Calu3 (cell line): ENCODE measurements around the gene ATPAF1. TPM values are rescaled to one million over a fixed set of nuclear protein-coding genes. Genes with fewer than 3 reads are reported as not detected.

Source experiments
- BruUV-seq: library from RNA; stranded (reverse); fragments of 400-500 nt; replicated peaks from 2 replicates; lab custom pipeline; 2021; lab: Mats Ljungman, UMichigan
- CTCF ChIA-PET: fragments of 300-600 bp; sonication (Branson Sonifier 250); formaldehyde crosslinking; loops from one replicate; lab custom pipeline; 2022; ENCODE audit warnings: antibody characterized with exemption; lab: Charles Lee
- DNase-seq: peaks from one replicate; pipeline ENCODE4 v3.0.0; 2022
- H3K27ac Mint-ChIP-seq: one replicate; pipeline ENCODE4 v1.8.0; 2022; ENCODE audit warnings: mixed read lengths; ENCODE audit not compliant: unreplicated experiment
- H3K27me3 Mint-ChIP-seq: one replicate; pipeline ENCODE4 v1.8.0; 2022; ENCODE audit warnings: mixed read lengths; ENCODE audit not compliant: unreplicated experiment
- H3K36me3 Mint-ChIP-seq: one replicate; pipeline ENCODE4 v1.8.0; 2022; ENCODE audit warnings: mild to moderate bottlenecking, moderate library complexity, mixed read lengths; ENCODE audit not compliant: insufficient read depth, unreplicated experiment
- H3K4me1 Mint-ChIP-seq: one replicate; pipeline ENCODE4 v1.8.0; 2022; ENCODE audit warnings: mild to moderate bottlenecking, low read depth, mixed read lengths; ENCODE audit not compliant: unreplicated experiment
- H3K4me3 Mint-ChIP-seq: one replicate; pipeline ENCODE4 v1.8.0; 2022; ENCODE audit warnings: mild to moderate bottlenecking, low read depth, moderate library complexity, mixed read lengths; ENCODE audit not compliant: unreplicated experiment
- H3K9me3 Mint-ChIP-seq: one replicate; pipeline ENCODE4 v1.8.0; 2022; ENCODE audit warnings: low read depth, mixed read lengths; ENCODE audit not compliant: unreplicated experiment
- intact Hi-C: fragments of 100-400 bp; cut with micrococcal nuclease; formaldehyde crosslinking; loops from one replicate; pipeline ENCODE4 v1.10.0; 2022; ENCODE audit not compliant: unreplicated experiment
- total RNA-seq: library from RNA; stranded (reverse); gene quantifications from 2 replicates; pipeline ENCODE4 v1.2.3, GENCODE V29; 2022
- TF ChIP-seq, protein P1 (sequence below): fragments of 200-600 bp; IDR thresholded peaks from one replicate; pipeline ENCODE4 v1.8.0; 2022; ENCODE audit warnings: antibody characterized with exemption; ENCODE audit not compliant: unreplicated experiment

ATPAF1 gene
- total RNA-seq, 1 experiment from 2014 or later: 34.5 TPM

DNA sequence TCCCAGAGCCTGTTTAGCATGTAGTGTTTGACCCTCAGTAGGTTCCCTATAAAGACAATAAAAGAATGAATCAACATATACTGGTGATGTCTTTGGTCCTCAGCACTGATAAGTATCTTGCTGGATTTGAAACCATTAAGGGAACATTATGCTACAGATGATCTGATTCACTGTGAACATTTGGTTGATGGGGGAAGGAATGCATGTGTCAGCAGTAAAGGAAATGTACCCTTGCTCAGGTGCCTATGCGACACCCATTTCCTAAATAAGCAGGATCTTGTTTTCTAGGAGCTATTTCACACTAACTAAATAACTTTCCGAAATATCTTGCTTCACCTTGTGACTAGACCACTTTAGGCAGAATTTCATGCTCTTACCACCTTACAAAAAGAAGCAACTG, 16.5 kb upstream of the ATPAF1 start:
- H3K36me3 Mint-ChIP-seq: peaks cover 34% of the 10 kb centered on the region
- no peak for DNase-seq
- CTCF ChIA-PET: no interaction called here

DNA sequence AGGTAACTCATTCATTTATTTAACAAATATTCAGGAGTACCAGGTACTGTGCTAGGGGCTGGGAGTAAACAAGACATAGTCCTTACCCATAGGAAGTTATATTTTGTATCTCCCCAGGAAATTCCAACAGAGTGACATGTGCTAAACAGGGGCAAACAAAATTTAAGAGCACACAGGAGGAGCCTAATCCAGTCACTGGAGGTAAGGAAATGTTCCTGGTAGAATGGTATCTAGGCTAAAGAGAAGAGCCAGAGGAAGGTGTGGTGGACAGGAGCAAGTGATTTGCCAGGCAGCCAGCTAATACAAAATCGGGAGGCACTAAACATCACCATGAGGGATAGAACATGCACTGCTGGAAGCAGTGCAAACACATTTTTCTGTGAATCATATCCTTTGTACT, 13.9 kb upstream of the ATPAF1 start:
- no TSS peak for BruUV-seq
- Mint-ChIP-seq H3K4me1 (peaks cover 10% of the 10 kb centered on the region), H3K9me3 (no peaks in the 10 kb centered on the region), H3K4me3 (no peak overlapping the region), H3K27me3 (no peaks in the 10 kb centered on the region), H3K27ac (no peak overlapping the region), H3K36me3 (peaks cover 42% of the 10 kb centered on the region)
- intact Hi-C loops: no loop called here
- CTCF ChIA-PET: no interaction called here
- DNase-seq: no peak
- TF ChIP-seq, protein P1, sequence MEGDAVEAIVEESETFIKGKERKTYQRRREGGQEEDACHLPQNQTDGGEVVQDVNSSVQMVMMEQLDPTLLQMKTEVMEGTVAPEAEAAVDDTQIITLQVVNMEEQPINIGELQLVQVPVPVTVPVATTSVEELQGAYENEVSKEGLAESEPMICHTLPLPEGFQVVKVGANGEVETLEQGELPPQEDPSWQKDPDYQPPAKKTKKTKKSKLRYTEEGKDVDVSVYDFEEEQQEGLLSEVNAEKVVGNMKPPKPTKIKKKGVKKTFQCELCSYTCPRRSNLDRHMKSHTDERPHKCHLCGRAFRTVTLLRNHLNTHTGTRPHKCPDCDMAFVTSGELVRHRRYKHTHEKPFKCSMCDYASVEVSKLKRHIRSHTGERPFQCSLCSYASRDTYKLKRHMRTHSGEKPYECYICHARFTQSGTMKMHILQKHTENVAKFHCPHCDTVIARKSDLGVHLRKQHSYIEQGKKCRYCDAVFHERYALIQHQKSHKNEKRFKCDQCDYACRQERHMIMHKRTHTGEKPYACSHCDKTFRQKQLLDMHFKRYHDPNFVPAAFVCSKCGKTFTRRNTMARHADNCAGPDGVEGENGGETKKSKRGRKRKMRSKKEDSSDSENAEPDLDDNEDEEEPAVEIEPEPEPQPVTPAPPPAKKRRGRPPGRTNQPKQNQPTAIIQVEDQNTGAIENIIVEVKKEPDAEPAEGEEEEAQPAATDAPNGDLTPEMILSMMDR: no peak

More for the DNA sequence above, 16.5 kb upstream of the ATPAF1 start:
- H3K9me3 Mint-ChIP-seq: no peaks in the 10 kb centered on the region
- TF ChIP-seq, protein P1: no peak
- intact Hi-C loops: no loop called here
- peaks cover 21% of the 10 kb centered on the region for H3K4me1 Mint-ChIP-seq
- no peaks in the 10 kb centered on the region for H3K27me3 Mint-ChIP-seq
- no peak overlapping the region for H3K4me3 Mint-ChIP-seq
- BruUV-seq: no TSS peak
- H3K27ac Mint-ChIP-seq: no peak overlapping the region

- Mint-ChIP-seq H3K36me3 (peaks cover 38% of the 10 kb centered on the region), H3K27ac (no peak overlapping the region), H3K4me1 (peaks cover 4% of the 10 kb centered on the region), H3K9me3 (no peaks in the 10 kb centered on the region), H3K27me3 (no peaks in the 10 kb centered on the region), H3K4me3 (no peak overlapping the region)
- no peak for DNase-seq
- no TSS peak for BruUV-seq
- TF ChIP-seq, protein P1: no peak
- CTCF ChIA-PET: interaction anchor here (0.7 kb wide), 1 partner anchor 36 kb away, joined by 4 read pairs; no protein-coding TSS in a partner anchor
- intact Hi-C loops: no loop called here
These were observed 13.3 kb upstream of the ATPAF1 start for GRCh38 chr1:46681333-46682034.

DNA sequence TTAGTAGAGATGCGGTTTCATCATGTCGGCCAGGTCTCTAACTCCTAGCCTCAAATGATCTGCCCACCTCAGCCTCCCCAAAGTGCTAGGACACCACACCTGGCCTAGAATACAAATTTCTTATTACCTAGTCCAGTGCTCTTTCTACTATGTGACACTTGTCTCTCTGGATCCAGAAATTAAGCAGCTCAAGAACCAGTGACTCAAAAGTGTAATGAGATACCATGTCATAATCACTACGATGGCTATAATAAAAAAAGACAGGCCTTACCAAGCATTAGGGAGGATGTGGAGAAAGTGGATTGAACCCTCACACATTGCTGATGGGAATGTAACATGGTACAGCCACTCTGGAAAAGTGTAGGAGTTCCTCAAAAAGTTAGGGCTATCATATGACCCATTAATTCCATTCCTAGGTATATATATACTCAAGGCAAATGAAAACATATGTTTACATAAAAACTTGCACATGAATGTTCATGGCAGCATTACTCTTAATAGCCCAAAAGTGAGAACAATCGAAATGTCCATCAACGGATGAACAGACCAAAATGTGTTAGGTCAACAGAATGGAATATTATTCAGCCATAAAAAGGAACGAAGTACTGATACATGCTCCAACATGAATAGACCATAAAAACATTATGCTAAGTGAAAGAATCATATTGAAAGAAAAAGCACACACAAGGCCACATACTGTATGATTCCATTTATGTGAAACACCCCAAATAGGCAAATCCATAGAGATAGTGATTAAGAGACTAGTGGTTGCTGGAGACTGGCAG, 11.8 kb upstream of the ATPAF1 start:
- DNase-seq: no peak
- intact Hi-C loops: no loop called here
- Mint-ChIP-seq H3K36me3 (peaks cover 35% of the 10 kb centered on the region), H3K4me1 (no peaks in the 10 kb centered on the region), H3K4me3 (no peak overlapping the region), H3K27ac (no peak overlapping the region), H3K27me3 (no peaks in the 10 kb centered on the region), H3K9me3 (no peaks in the 10 kb centered on the region)
- no TSS peak for BruUV-seq
- CTCF ChIA-PET: interaction anchor here (0.9 kb wide), 1 partner anchor 14 kb away, joined by 3 read pairs; no protein-coding TSS in a partner anchor
- TF ChIP-seq, protein P1: no peak
